Endothelial cell of umbilical vein (primary cell): ENCODE results near the gene TUBGCP2. TPM values are rescaled to one million over a fixed set of nuclear protein-coding genes. Genes with fewer than 3 reads are reported as not detected.

Experiments used
- BruUV-seq: library from RNA; stranded (reverse); fragments of 400-500 nt; replicated peaks from 2 replicates; lab custom pipeline; 2021; lab: Mats Ljungman, UMichigan
- CTCF ChIA-PET: fragments of 300-600, 350-600 bp; sonication (Branson Sonifier 250); formaldehyde crosslinking; loops from one replicate; lab custom pipeline; 2021; ENCODE audit warnings: antibody characterized with exemption, inconsistent platforms; lab: Charles Lee
- POLR2A ChIA-PET: fragments of 300-600, 350-600 bp; sonication (Branson Sonifier 250); formaldehyde crosslinking; loops from one replicate; lab custom pipeline; 2021; ENCODE audit warnings: antibody characterized with exemption, inconsistent platforms; lab: Charles Lee
- DNase-seq: peaks from one replicate; pipeline ENCODE4 v3.0.0-alpha.2; 2011; ENCODE audit warnings: low read depth, low spot score
- FAIRE-seq: peaks from 2 replicates; lab custom pipeline; 2011; peaks lifted over from hg19 to GRCh38; lab: Jason Lieb, UNC
- H2AFZ ChIP-seq: 2 replicates; pipeline ENCODE4 v1.6.0; 2012; ENCODE audit warnings: low read depth, low read length, control low read depth, inconsistent platforms
- H3K27ac ChIP-seq: 2 replicates; pipeline ENCODE4 v1.5.1; 2011; ENCODE audit warnings: low read depth, mild to moderate bottlenecking, control low read depth, low read length, moderate library complexity; ENCODE audit not compliant: insufficient read depth
- H3K27me3 ChIP-seq, 2 experiments: 2 replicates each; pipeline versions ENCODE4 v1.6.0 to v1.6.1; 2011; ENCODE audit warnings: low read length in 2 of 2, mixed read lengths in 1 of 2; ENCODE audit not compliant: control insufficient read depth in 2 of 2, insufficient read depth in 2 of 2
- H3K36me3 ChIP-seq, 2 experiments: 2 replicates in 1 of 2; 3 replicates in 1 of 2; pipeline ENCODE4 v1.5.1; 2011; ENCODE audit warnings: low read length in 2 of 2, mild to moderate bottlenecking in 1 of 2, moderate library complexity in 1 of 2; ENCODE audit not compliant: control insufficient read depth in 2 of 2, insufficient read depth in 2 of 2; ENCODE audit errors: extremely low read depth in 1 of 2
- H3K4me1 ChIP-seq: 3 replicates; pipeline ENCODE4 v1.5.1; 2011; ENCODE audit warnings: mild to moderate bottlenecking, low read length; ENCODE audit not compliant: control insufficient read depth, insufficient read depth; ENCODE audit errors: extremely low read depth
- H3K4me2 ChIP-seq: 2 replicates; pipeline ENCODE4 v1.6.1; 2011; ENCODE audit warnings: low read length, control low read depth, mixed read lengths; ENCODE audit not compliant: insufficient read depth
- H3K4me3 ChIP-seq, 3 experiments: fragments of 200-600 bp in 1 of 3; sonication (generic), shearing (Covaris generic) in 1 of 3; replicated peaks in 1 of 3; 2 replicates each; pipeline ENCODE4 v1.5.1; 2011 to 2016; ENCODE audit warnings: control low read depth in 3 of 3, low read length in 3 of 3, mild to moderate bottlenecking in 2 of 3, inconsistent platforms in 1 of 3, low read depth in 1 of 3, moderate library complexity in 1 of 3; ENCODE audit not compliant: insufficient read depth in 1 of 3
- H3K79me2 ChIP-seq: 2 replicates; pipeline ENCODE4 v1.6.0; 2012; ENCODE audit warnings: low read length, inconsistent platforms; ENCODE audit not compliant: control insufficient read depth, insufficient read depth
- H3K9ac ChIP-seq: replicated peaks from 2 replicates; pipeline ENCODE3; 2011; ENCODE audit warnings: low read length, control low read depth; ENCODE audit not compliant: insufficient read depth; ENCODE audit errors: extremely low read depth
- H3K9me1 ChIP-seq: replicated peaks from 3 replicates; pipeline ENCODE4 v1.6.0; 2011; ENCODE audit warnings: mild to moderate bottlenecking, low read length; ENCODE audit not compliant: control insufficient read depth, insufficient read depth; ENCODE audit errors: extremely low read depth
- H3K9me3 ChIP-seq: replicated peaks from 2 replicates; pipeline ENCODE4 v1.5.1; 2012; ENCODE audit warnings: low read length, inconsistent platforms; ENCODE audit not compliant: control insufficient read depth, insufficient read depth
- H4K20me1 ChIP-seq: replicated peaks from 2 replicates; pipeline ENCODE3; 2011; ENCODE audit warnings: mild to moderate bottlenecking, low read length; ENCODE audit not compliant: control insufficient read depth, insufficient read depth; ENCODE audit errors: extremely low read depth
- CTCF ChIP-seq, 2 donors: IDR thresholded peaks; 1 replicate in 1 of 2; 2 replicates in 1 of 2; pipeline ENCODE4 v1.5.1; 2011; ENCODE audit warnings: low read length in 2 of 2, mild to moderate bottlenecking in 2 of 2, moderate library complexity in 2 of 2, control low read depth in 1 of 2, inconsistent platforms in 1 of 2, low read depth in 1 of 2; ENCODE audit not compliant: insufficient read depth in 1 of 2; ENCODE audit errors: extremely low read depth in 1 of 2
- EZH2 ChIP-seq: IDR thresholded peaks from 2 replicates; pipeline ENCODE4 v1.6.1; 2012; ENCODE audit warnings: borderline replicate concordance, low read depth, mild to moderate bottlenecking, moderate library complexity, low read length, inconsistent platforms; ENCODE audit not compliant: severe bottlenecking
- FOS ChIP-seq: IDR thresholded peaks from 2 replicates; pipeline ENCODE4 v1.6.1; 2011; ENCODE audit warnings: mild to moderate bottlenecking, low read length, moderate library complexity, borderline replicate concordance; ENCODE audit not compliant: insufficient read depth
- GATA2 ChIP-seq: IDR thresholded peaks from 2 replicates; pipeline ENCODE4 v1.7.0; 2011; ENCODE audit warnings: low read depth, mild to moderate bottlenecking, moderate library complexity, mixed read lengths, low read length; ENCODE audit not compliant: insufficient read length, insufficient read depth
- JUN ChIP-seq: IDR thresholded peaks from 2 replicates; pipeline ENCODE4 v1.6.1; 2011; ENCODE audit warnings: borderline replicate concordance, low read depth; ENCODE audit not compliant: insufficient read length, insufficient read depth
- MAX ChIP-seq: IDR thresholded peaks from 2 replicates; pipeline ENCODE4 v1.6.1; 2011; ENCODE audit not compliant: insufficient read depth, insufficient read length
- MYC ChIP-seq: IDR thresholded peaks from one replicate; pipeline ENCODE4 v1.6.1; 2011; ENCODE audit warnings: mild to moderate bottlenecking, low read depth, low read length
- POLR2A ChIP-seq: IDR thresholded peaks from 2 replicates; pipeline ENCODE4 v1.6.1; 2012; ENCODE audit warnings: low read depth, mild to moderate bottlenecking, control low read depth, low read length
- POLR2AphosphoS5 ChIP-seq: IDR thresholded peaks from 2 replicates; pipeline ENCODE4 v1.6.1; 2012; ENCODE audit warnings: low read depth, mild to moderate bottlenecking, control low read depth, low read length, moderate library complexity; ENCODE audit not compliant: insufficient read depth
- dilution Hi-C: fragments of 300-500 bp; cut with MboI; formaldehyde crosslinking; loops from one replicate; pipeline ENCODE4 v1.15.0; 2019; ENCODE audit warnings: low sequenced_read_pairs; ENCODE audit not compliant: extremely low pct_ligation_motif_present
- intact Hi-C: fragments of 100-400 bp; cut with micrococcal nuclease; formaldehyde crosslinking; loops from one replicate; pipeline ENCODE4 v1.10.0; 2022
- polyA plus RNA-seq, 4 experiments: library from polyadenylated mRNA; depleted of rRNA in 3 of 4; stranded (reverse) in 3 of 4; unstranded in 1 of 4; fragments of >200 nt; gene quantifications; 2 replicates each; pipeline versions ENCODE4 v1.2.1 to v1.2.3, GENCODE V29; 2011 to 2012; ENCODE audit warnings: missing spikeins in 1 of 4
- total RNA-seq: library from RNA; stranded (reverse); gene quantifications from 2 replicates; pipeline ENCODE4 v1.2.3, GENCODE V29; 2021

Gene TUBGCP2
- total and polyA plus RNA-seq, 2 donors (not counting 3 experiments of a cell fraction or from before 2014, with no cell fraction given), result 37.1 to 53.1 TPM

- ChIA-PET CTCF (no interaction called here), POLR2A (interaction anchor here (0.7 kb wide), 1 partner anchor 234 kb away, joined by 5 read pairs; no protein-coding TSS in a partner anchor)
- no peak overlapping the region for H3K9ac ChIP-seq
- peaks cover 5 to 10% of the 10 kb centered on the region in 2 experiments for H3K27me3 ChIP-seq
- intact Hi-C loops (no loop called here), dilution Hi-C loops (no loop called here)
- H3K27ac ChIP-seq, result no peak overlapping the region
- H3K9me1 ChIP-seq, result no peaks in the 10 kb centered on the region
- no peaks in the 10 kb centered on the region for H3K9me3 ChIP-seq
- no peak overlapping the region for H2AFZ ChIP-seq
- TF ChIP-seq POLR2AphosphoS5, result no peak
- DNase-seq (no peak), FAIRE-seq (no peak)
- no peaks in the 10 kb centered on the region for H3K36me3 ChIP-seq
- no peaks in the 10 kb centered on the region for H4K20me1 ChIP-seq
- H3K79me2 ChIP-seq, result no peaks in the 10 kb centered on the region
- H3K4me2 ChIP-seq, result no peak overlapping the region
- no TSS peak for BruUV-seq
- no peaks in the 10 kb centered on the region for H3K4me1 ChIP-seq
- no peak overlapping the region for H3K4me3 ChIP-seq
Measured at GRCh38 chr10:133272301-133272963, 36.2 kb downstream of the TUBGCP2 start.

GRCh38 chr10:133271521-133272300 is 37.0 kb downstream of the TUBGCP2 start:
- no peak overlapping the region for H2AFZ ChIP-seq
- ChIA-PET CTCF (no interaction called here), POLR2A (no interaction called here)
- dilution Hi-C loops (no loop called here), intact Hi-C loops (no loop called here)
- no peaks in the 10 kb centered on the region for H3K36me3 ChIP-seq
- no peaks in the 10 kb centered on the region for H3K4me1 ChIP-seq
- no peak overlapping the region for H3K27ac ChIP-seq
- FAIRE-seq (no peak), DNase-seq (no peak)
- H3K79me2 ChIP-seq, result no peaks in the 10 kb centered on the region
- TF ChIP-seq FOS, result no peak
- TF ChIP-seq JUN, result no peak
- TF ChIP-seq POLR2A, result no peak
- TF ChIP-seq CTCF (IDR thresholded peaks at IDR 0.05; ENCODE audit: extremely low read depth in 1 of 2, insufficient read depth in 1 of 2, low read depth in 1 of 2, low read length in 2 of 2), result no peak
- TF ChIP-seq POLR2AphosphoS5, result no peak
- TF ChIP-seq GATA2, result no peak
- TF ChIP-seq MAX, result no peak
- no peak for TF ChIP-seq MYC
- no peak for TF ChIP-seq EZH2
- H3K27me3 ChIP-seq, result peaks cover 5 to 10% of the 10 kb centered on the region in 2 experiments
- no peaks in the 10 kb centered on the region for H3K9me1 ChIP-seq
- H3K4me2 ChIP-seq, result no peak overlapping the region
- no TSS peak for BruUV-seq
- H4K20me1 ChIP-seq, result no peaks in the 10 kb centered on the region
- H3K9me3 ChIP-seq, result no peaks in the 10 kb centered on the region
- H3K9ac ChIP-seq, result no peak overlapping the region
- H3K4me3 ChIP-seq, result no peak overlapping the region
